GM12873 (cell line): ENCODE data around the gene THTPA.

Experiments
- TF ChIP-seq, protein P1 (sequence below): IDR thresholded peaks from 2 replicates; pipeline ENCODE4 v1.5.1; 2012; ENCODE audit warnings: low read depth, mild to moderate bottlenecking, moderate library complexity, low read length, control low read depth; ENCODE audit not compliant: insufficient read depth; ENCODE audit errors: missing control alignments

The THTPA gene

DNA sequence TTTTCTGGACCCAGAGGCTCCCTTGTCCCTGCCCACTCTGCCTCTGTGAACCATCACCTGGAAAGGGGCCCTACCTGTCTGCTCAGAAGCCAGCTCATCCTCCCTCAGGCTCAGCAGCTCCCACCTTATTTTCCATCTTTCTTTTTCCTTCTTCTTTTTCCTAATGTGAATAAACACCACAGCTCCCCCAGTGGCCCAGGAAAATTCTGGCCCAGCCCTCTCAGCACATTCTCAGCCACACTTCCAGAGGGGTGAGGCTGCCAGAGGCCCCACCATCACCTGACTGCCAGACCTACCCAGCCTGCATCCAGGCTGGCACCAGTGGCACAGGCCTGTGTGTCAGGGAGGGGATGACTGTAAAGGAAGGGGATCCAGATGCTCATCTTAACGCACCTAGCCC, 27.5 kb upstream of the THTPA start:
- TF ChIP-seq, protein P1, sequence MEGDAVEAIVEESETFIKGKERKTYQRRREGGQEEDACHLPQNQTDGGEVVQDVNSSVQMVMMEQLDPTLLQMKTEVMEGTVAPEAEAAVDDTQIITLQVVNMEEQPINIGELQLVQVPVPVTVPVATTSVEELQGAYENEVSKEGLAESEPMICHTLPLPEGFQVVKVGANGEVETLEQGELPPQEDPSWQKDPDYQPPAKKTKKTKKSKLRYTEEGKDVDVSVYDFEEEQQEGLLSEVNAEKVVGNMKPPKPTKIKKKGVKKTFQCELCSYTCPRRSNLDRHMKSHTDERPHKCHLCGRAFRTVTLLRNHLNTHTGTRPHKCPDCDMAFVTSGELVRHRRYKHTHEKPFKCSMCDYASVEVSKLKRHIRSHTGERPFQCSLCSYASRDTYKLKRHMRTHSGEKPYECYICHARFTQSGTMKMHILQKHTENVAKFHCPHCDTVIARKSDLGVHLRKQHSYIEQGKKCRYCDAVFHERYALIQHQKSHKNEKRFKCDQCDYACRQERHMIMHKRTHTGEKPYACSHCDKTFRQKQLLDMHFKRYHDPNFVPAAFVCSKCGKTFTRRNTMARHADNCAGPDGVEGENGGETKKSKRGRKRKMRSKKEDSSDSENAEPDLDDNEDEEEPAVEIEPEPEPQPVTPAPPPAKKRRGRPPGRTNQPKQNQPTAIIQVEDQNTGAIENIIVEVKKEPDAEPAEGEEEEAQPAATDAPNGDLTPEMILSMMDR = no peak

DNA sequence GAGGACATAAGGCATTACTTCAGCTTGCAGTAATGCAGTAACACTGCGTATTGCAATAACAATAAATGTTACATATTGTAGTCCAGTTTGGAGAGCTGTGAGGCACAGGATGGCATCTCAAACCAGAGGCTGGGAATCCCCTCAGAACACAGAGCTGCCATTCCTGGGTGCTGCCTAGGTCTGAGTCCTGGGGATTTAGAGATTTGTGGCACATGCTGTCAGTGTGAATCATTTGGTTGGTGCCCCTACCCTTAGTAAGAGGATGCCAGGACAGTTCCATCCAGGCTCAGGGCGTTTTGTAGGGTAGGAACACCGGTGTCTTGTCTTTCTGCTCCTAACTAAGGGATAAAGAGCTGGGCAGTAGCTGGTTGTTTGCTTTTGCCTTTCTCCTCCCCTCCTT, 27.1 kb upstream of the THTPA start:
- TF ChIP-seq, protein P1 = no peak

- TF ChIP-seq, protein P1 = no peak
Measured at GRCh38 chr14:23530375-23531055, 25.6 kb upstream of the THTPA start.

DNA sequence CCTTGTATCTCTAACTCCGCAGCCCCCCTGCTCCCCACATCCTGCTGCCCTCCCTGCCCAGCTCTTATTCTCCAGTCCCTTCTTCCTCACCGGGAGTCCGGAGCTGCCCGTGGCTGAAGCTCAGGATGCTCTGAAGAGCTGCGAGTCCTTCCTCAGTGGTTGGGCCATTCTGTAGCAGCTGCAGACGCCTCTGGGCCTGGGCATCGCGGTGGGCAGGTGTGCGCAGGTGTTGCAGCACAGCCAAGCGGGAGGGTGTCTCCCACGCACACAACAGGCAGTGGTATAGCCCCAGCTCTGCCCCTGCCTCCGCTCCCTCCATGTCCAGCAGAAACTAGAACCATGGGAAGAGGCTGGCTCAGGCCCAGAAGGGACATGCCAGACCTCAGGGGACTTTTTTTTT, 24.7 kb upstream of the THTPA start:
- TF ChIP-seq, protein P1 = no peak

DNA sequence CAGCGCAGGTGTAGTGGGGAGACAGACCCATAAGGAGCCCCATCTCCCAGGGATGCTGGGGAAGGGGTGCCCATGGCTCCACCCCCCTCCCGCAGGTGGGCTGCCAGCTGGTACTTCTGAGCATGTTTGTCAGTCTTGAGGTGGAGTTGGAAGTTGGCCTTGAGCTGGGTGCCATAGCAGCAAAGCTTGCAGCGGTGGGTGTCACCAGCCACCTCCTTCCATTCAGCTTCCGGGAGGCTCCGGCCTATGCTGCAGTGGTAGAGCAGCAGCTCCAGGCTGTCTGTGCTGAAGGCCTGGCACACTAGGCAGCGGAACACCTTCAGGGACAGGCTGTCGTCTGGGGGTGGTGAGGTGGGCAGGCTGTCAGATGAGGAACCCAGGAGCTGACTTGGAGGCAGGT, 23.4 kb upstream of the THTPA start:
- TF ChIP-seq, protein P1 = no peak

GRCh38 chr14:23533652-23534435, 22.2 kb upstream of the THTPA start:
- TF ChIP-seq, protein P1 = no peak

- TF ChIP-seq, protein P1 = no peak
Measured at GRCh38 chr14:23535943-23536342, 20.1 kb upstream of the THTPA start.
